PFSK-1 (cell line): ENCODE data around the gene CCDC97.
A peak's percentile ranks its signal among the peaks of the same experiment; 100 is the strongest.

Experiments
- FOXP2 ChIP-seq: optimal IDR thresholded peaks from 2 replicates; pipeline ENCODE3; 2011; ENCODE audit warnings: borderline replicate concordance, control low read depth, inconsistent platforms; ENCODE audit not compliant: insufficient read depth; ENCODE audit errors: extremely low read length, extremely low read depth
- POLR2AphosphoS5 ChIP-seq: IDR thresholded peaks from 2 replicates; pipeline ENCODE4 v1.6.1; 2012; ENCODE audit warnings: low read depth, mild to moderate bottlenecking, control low read depth, low read length, moderate library complexity
- REST ChIP-seq, 2 experiments: IDR thresholded peaks; 2 replicates each; pipeline versions ENCODE4 v1.6.1 to v1.8.0; 2011 to 2012; ENCODE audit warnings: low read depth in 2 of 2, low read length in 2 of 2, control low read depth in 1 of 2, inconsistent platforms in 1 of 2, mild to moderate bottlenecking in 1 of 2, moderate library complexity in 1 of 2; ENCODE audit not compliant: insufficient read depth in 1 of 2
- SIN3A ChIP-seq: IDR thresholded peaks from 2 replicates; pipeline ENCODE4 v1.6.1; 2012; ENCODE audit warnings: mild to moderate bottlenecking, low read length, moderate library complexity, borderline replicate concordance; ENCODE audit not compliant: insufficient read depth
- TAF1 ChIP-seq: IDR thresholded peaks from 2 replicates; pipeline ENCODE4 v1.6.1; 2012; ENCODE audit warnings: low read length, control low read depth, borderline replicate concordance; ENCODE audit not compliant: insufficient read depth

Gene CCDC97

GRCh38 chr19:41323023-41323422 lies 13.1 kb downstream of the CCDC97 start:
- TF ChIP-seq FOXP2 (no peak), POLR2AphosphoS5 (no peak; the same call in 1 of the 2 replicates), TAF1 (peak; percentile 72; the same call in 1 of the 2 replicates), REST (IDR thresholded peaks at IDR 0.05; ENCODE audit: insufficient read depth in 1 of 2, low read depth in 2 of 2, low read length in 2 of 2) (0 out of 4 replicates have a peak, but pooled peaks of 1 of the 2 experiments have one; percentile 36), SIN3A (peak; percentile 66; the same call in 1 of the 2 replicates)

GRCh38 chr19:41323430-41324125 lies 13.6 kb downstream of the CCDC97 start:
- no peak for TF ChIP-seq TAF1
- no peak for TF ChIP-seq FOXP2
- TF ChIP-seq POLR2AphosphoS5, result no peak
- TF ChIP-seq REST (IDR thresholded peaks at IDR 0.05; ENCODE audit: insufficient read depth in 1 of 2, low read depth in 2 of 2, low read length in 2 of 2), result peak in 1 of 2 experiments; percentile 57; a peak in 1 of 4 replicates
- TF ChIP-seq SIN3A, result peak; percentile 71; the same call in 1 of the 2 replicates

DNA sequence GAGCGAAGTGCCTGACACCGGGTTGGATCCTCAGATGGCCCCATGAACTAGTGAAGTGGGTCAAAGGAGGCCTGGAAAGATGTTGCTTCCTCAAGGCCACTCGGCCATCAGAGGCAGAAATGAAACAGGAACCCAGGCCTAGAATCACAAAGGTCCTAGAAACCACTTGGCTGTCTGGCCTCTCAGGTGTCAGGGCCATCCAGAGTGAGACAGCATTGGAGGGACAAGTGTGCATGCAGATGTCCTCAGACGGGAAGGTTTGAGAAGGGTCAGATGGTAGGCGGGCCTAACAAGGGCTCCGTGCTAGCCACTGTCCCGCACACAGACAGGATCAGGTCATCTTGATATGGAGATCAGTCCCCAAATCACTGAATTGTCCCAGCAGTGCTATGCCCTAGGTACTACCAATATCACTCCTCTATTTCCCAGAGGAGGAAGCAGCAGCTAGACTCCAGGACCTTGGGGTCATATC lies 14.3 kb downstream of the CCDC97 start:
- TF ChIP-seq TAF1 (no peak), POLR2AphosphoS5 (peak; percentile 37; the same call in 1 of the 2 replicates)

- TF ChIP-seq FOXP2 (no peak), SIN3A (peak; percentile 40; the same call in 1 of the 2 replicates), POLR2AphosphoS5 (peak; percentile 50), REST (IDR thresholded peaks at IDR 0.05; ENCODE audit: insufficient read depth in 1 of 2, low read depth in 2 of 2, low read length in 2 of 2) (peak in 1 of 2 experiments; percentile 33; a peak in 1 of 4 replicates), TAF1 (no peak)
Measured at GRCh38 chr19:41324921-41325639, 15.1 kb downstream of the CCDC97 start.

DNA sequence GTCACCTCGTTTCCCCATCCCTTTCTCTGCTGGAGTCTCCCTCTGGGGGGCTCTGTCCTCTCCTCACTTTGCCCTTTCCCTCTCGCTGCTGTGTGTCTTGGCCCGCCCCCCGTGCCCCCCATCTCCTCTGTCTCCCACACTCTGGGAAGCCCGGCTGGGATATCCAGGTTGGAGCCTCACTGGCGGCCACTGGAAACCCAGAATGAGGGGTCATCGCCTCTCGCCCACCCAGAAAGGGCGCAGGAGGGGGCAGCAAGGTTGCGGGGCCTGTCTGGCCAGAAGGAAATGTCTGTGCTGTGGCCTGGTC lies 15.6 kb downstream of the CCDC97 start:
- TF ChIP-seq TAF1, result no peak
- no peak for TF ChIP-seq POLR2AphosphoS5
- TF ChIP-seq SIN3A, result no peak
